ENCODE results near the gene LRMDA.
A peak's percentile ranks its signal among the peaks of the same experiment; 100 is the strongest.

Gene LRMDA

DNA sequence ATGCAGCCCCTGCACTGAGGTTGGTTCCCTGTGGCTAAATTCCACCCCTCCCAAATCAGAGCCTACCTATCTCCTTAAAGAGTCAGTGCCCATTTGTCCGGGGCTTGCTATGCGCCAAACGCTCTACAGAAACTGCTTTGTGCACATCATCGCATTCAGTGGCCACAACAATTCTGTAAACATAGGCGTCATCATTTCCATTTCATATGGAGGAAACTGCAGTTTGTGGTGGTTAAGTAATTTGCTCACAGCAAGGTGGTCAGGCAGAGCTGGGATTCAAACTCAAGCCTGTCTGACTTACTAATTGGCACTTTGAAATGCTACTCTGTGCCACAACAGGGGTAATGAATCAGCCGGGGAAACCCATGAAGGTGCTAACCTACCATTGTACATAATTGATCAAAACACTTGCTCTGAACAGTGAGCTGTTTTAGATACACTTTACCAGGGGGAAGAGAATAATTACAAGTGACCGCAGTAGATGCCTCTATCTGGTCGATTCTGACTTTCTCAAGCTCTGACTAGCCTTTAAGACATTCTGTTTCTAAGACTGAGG lies 775.5 kb downstream of the LRMDA start:
- ChIA-PET POLR2A (no interaction called here), CTCF (no interaction called here)
- no peaks in the 10 kb centered on the region for H3K36me3 ChIP-seq (ENCODE audit: control insufficient read depth in 2 of 2, insufficient read depth in 1 of 2, low read length in 2 of 2)
- H3K4me3 ChIP-seq (ENCODE audit: low read depth, low read length), result no peak overlapping the region
- TF ChIP-seq ZNF623 (tag by site-specific recombination; IDR thresholded peaks at IDR 0.05) (no peak), GFI1B (tag by site-specific recombination; IDR thresholded peaks at IDR 0.05) (no peak), ZNF704 (tag by site-specific recombination; IDR thresholded peaks at IDR 0.05) (no peak), KLF7 (tag by site-specific recombination; IDR thresholded peaks at IDR 0.05; ENCODE audit: borderline replicate concordance) (no peak), GLIS2 (tag by site-specific recombination; IDR thresholded peaks at IDR 0.05) (no peak), KLF10 (tag by site-specific recombination; IDR thresholded peaks at IDR 0.05) (no peak), ZBTB17 (tag by site-specific recombination; IDR thresholded peaks at IDR 0.05) (no peak), ZNF843 (tag by site-specific recombination; IDR thresholded peaks at IDR 0.05) (no peak), ZNF830 (tag by site-specific recombination; IDR thresholded peaks at IDR 0.05; ENCODE audit: low read depth) (no peak), GLI4 (tag by site-specific recombination; IDR thresholded peaks at IDR 0.05) (no peak)
- TF ChIP-seq, protein P1, sequence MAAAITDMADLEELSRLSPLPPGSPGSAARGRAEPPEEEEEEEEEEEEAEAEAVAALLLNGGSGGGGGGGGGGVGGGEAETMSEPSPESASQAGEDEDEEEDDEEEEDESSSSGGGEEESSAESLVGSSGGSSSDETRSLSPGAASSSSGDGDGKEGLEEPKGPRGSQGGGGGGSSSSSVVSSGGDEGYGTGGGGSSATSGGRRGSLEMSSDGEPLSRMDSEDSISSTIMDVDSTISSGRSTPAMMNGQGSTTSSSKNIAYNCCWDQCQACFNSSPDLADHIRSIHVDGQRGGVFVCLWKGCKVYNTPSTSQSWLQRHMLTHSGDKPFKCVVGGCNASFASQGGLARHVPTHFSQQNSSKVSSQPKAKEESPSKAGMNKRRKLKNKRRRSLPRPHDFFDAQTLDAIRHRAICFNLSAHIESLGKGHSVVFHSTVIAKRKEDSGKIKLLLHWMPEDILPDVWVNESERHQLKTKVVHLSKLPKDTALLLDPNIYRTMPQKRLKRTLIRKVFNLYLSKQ (tag by site-specific recombination; IDR thresholded peaks at IDR 0.05; ENCODE audit: borderline replicate concordance), result no peak
- TF ChIP-seq, protein P2, sequence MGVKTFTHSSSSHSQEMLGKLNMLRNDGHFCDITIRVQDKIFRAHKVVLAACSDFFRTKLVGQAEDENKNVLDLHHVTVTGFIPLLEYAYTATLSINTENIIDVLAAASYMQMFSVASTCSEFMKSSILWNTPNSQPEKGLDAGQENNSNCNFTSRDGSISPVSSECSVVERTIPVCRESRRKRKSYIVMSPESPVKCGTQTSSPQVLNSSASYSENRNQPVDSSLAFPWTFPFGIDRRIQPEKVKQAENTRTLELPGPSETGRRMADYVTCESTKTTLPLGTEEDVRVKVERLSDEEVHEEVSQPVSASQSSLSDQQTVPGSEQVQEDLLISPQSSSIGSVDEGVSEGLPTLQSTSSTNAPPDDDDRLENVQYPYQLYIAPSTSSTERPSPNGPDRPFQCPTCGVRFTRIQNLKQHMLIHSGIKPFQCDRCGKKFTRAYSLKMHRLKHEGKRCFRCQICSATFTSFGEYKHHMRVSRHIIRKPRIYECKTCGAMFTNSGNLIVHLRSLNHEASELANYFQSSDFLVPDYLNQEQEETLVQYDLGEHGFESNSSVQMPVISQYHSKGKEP (tag by site-specific recombination; IDR thresholded peaks at IDR 0.05), result no peak
- H3K9me3 ChIP-seq (ENCODE audit: control insufficient read depth, insufficient read depth, low read depth, low read length), result no peaks in the 10 kb centered on the region
- no peaks in the 10 kb centered on the region for H3K4me1 ChIP-seq (ENCODE audit: control insufficient read depth, insufficient read depth, low read length)
- H3K27ac ChIP-seq (ENCODE audit: extremely low read depth, low read depth, low read length), result no peak overlapping the region

GRCh38 chr10:76209135-76209534 lies 777.7 kb downstream of the LRMDA start:
- CTCF ChIA-PET, result no interaction called here
- POLR2A ChIA-PET, result no interaction called here
- TF ChIP-seq ZIC2 (tag by site-specific recombination; IDR thresholded peaks at IDR 0.05), result peak; percentile 66
- no peak for TF ChIP-seq SCRT2 (tag by site-specific recombination; IDR thresholded peaks at IDR 0.05)
- no peak for TF ChIP-seq ZBTB8A (tag by site-specific recombination; IDR thresholded peaks at IDR 0.05)
- Histone ChIP-seq H3K27ac (ENCODE audit: extremely low read depth, low read depth, low read length) (no peak overlapping the region), H3K36me3 (ENCODE audit: control insufficient read depth in 2 of 2, insufficient read depth in 1 of 2, low read length in 2 of 2) (no peaks in the 10 kb centered on the region), H3K4me1 (ENCODE audit: control insufficient read depth, insufficient read depth, low read length) (no peaks in the 10 kb centered on the region), H3K9me3 (ENCODE audit: control insufficient read depth, insufficient read depth, low read depth, low read length) (no peaks in the 10 kb centered on the region), H3K4me3 (ENCODE audit: low read depth, low read length) (no peak overlapping the region)

DNA sequence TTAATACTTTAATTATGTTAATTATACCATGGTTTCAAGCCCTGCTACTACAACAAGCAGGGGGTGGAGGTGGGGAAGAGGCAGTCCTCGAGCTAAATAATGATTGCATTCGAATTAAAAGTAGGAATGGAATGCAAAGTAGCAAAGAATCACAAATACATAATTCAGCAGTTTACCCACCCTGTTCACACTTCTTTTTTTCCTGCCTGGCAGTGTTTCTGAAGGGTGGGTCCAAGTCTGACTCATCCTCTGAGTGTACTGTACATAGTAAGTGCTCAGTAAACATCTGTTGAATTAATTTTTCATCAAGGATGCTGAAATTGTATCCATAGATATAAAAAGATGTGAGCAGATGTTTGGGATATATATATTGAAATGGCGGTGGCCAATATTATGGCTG lies 778.8 kb downstream of the LRMDA start:
- Histone ChIP-seq H3K4me3 (ENCODE audit: low read depth, low read length) (no peak overlapping the region), H3K9me3 (ENCODE audit: control insufficient read depth, insufficient read depth, low read depth, low read length) (no peaks in the 10 kb centered on the region), H3K27ac (ENCODE audit: extremely low read depth, low read depth, low read length) (no peak overlapping the region), H3K4me1 (ENCODE audit: control insufficient read depth, insufficient read depth, low read length) (no peaks in the 10 kb centered on the region), H3K36me3 (ENCODE audit: control insufficient read depth in 2 of 2, insufficient read depth in 1 of 2, low read length in 2 of 2) (no peaks in the 10 kb centered on the region)
- ChIA-PET CTCF (no interaction called here), POLR2A (no interaction called here)
- TF ChIP-seq, protein P3, sequence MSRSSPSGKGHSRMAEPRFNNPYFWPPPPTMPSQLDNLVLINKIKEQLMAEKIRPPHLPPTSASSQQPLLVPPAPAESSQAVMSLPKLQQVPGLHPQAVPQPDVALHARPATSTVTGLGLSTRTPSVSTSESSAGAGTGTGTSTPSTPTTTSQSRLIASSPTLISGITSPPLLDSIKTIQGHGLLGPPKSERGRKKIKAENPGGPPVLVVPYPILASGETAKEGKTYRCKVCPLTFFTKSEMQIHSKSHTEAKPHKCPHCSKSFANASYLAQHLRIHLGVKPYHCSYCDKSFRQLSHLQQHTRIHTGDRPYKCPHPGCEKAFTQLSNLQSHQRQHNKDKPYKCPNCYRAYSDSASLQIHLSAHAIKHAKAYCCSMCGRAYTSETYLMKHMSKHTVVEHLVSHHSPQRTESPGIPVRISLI (tag by site-specific recombination; IDR thresholded peaks at IDR 0.05), result no peak
- TF ChIP-seq ZNF146 (tag by site-specific recombination; IDR thresholded peaks at IDR 0.05) (no peak), ZNF837 (tag by site-specific recombination; IDR thresholded peaks at IDR 0.05) (no peak), ZNF561 (tag by site-specific recombination; IDR thresholded peaks at IDR 0.05; ENCODE audit: borderline replicate concordance) (no peak), ZNF140 (tag by site-specific recombination; IDR thresholded peaks at IDR 0.05) (no peak), ZNF621 (tag by site-specific recombination; IDR thresholded peaks at IDR 0.05) (no peak)
- TF ChIP-seq, protein P1 (tag by site-specific recombination; IDR thresholded peaks at IDR 0.05; ENCODE audit: borderline replicate concordance), result no peak
- TF ChIP-seq, protein P4, sequence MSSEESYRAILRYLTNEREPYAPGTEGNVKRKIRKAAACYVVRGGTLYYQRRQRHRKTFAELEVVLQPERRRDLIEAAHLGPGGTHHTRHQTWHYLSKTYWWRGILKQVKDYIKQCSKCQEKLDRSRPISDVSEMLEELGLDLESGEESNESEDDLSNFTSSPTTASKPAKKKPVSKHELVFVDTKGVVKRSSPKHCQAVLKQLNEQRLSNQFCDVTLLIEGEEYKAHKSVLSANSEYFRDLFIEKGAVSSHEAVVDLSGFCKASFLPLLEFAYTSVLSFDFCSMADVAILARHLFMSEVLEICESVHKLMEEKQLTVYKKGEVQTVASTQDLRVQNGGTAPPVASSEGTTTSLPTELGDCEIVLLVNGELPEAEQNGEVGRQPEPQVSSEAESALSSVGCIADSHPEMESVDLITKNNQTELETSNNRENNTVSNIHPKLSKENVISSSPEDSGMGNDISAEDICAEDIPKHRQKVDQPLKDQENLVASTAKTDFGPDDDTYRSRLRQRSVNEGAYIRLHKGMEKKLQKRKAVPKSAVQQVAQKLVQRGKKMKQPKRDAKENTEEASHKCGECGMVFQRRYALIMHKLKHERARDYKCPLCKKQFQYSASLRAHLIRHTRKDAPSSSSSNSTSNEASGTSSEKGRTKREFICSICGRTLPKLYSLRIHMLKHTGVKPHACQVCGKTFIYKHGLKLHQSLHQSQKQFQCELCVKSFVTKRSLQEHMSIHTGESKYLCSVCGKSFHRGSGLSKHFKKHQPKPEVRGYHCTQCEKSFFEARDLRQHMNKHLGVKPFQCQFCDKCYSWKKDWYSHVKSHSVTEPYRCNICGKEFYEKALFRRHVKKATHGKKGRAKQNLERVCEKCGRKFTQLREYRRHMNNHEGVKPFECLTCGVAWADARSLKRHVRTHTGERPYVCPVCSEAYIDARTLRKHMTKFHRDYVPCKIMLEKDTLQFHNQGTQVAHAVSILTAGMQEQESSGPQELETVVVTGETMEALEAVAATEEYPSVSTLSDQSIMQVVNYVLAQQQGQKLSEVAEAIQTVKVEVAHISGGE (tag by site-specific recombination; conservative IDR thresholded peaks at IDR 0.05; ENCODE audit: low read depth), result no peak
